WTC11 (cell line): ENCODE data around the gene MRPS34. TPM values are rescaled to one million over a fixed set of nuclear protein-coding genes. Genes with fewer than 3 reads are reported as not detected.

ENCODE experiments used
- ATAC-seq: fragments of 200-7000 bp; cut with Tn5 transposase; 2 replicates; pipeline ENCODE4 v1.10.0; 2021; ENCODE audit warnings: mild to moderate bottlenecking, moderate library complexity
- CTCF ChIA-PET: fragments of 300-600 bp; sonication (Branson Sonifier 250); formaldehyde crosslinking; loops from one replicate; lab custom pipeline; 2021; ENCODE audit warnings: antibody characterized with exemption; lab: Charles Lee
- POLR2A ChIA-PET: fragments of 350-600 bp; sonication (Branson Sonifier 250); formaldehyde crosslinking; loops from one replicate; lab custom pipeline; 2021; ENCODE audit warnings: antibody characterized with exemption; lab: Charles Lee
- DNase-seq: peaks from one replicate; pipeline ENCODE4 v3.0.0; 2021; ENCODE audit warnings: low spot score
- H3K27ac Mint-ChIP-seq: 2 replicates; pipeline ENCODE4 v1.8.0; 2021; ENCODE audit warnings: mixed read lengths
- H3K27me3 Mint-ChIP-seq: 2 replicates; pipeline ENCODE4 v1.8.0; 2021; ENCODE audit warnings: low read depth, mild to moderate bottlenecking, moderate library complexity, mixed read lengths
- H3K36me3 Mint-ChIP-seq: 2 replicates; pipeline ENCODE4 v1.8.0; 2021; ENCODE audit warnings: mixed read lengths
- H3K4me1 Mint-ChIP-seq: 2 replicates; pipeline ENCODE4 v1.8.0; 2022; ENCODE audit warnings: mixed read lengths
- H3K4me3 Mint-ChIP-seq: 2 replicates; pipeline ENCODE4 v1.8.0; 2021; ENCODE audit warnings: mild to moderate bottlenecking, moderate library complexity, mixed read lengths
- H3K9me3 Mint-ChIP-seq: 2 replicates; pipeline ENCODE4 v1.8.0; 2021; ENCODE audit warnings: mixed read lengths
- ATF3 ChIP-seq: sonication (generic); formaldehyde crosslinking; conservative IDR thresholded peaks from 2 replicates; pipeline ENCODE4 v1.8.1; 2022; ENCODE audit warnings: mild to moderate bottlenecking, missing genetic modification reagents
- CDX4 ChIP-seq: fragments of 250-450 bp; sonication (Bioruptor Pico); IDR thresholded peaks from 2 replicates; pipeline ENCODE4 v1.9.0; 2021; ENCODE audit warnings: moderate library complexity, mild to moderate bottlenecking, inconsistent platforms, borderline replicate concordance
- GTF2I ChIP-seq: fragments of 250-450 bp; sonication (Bioruptor Pico); conservative IDR thresholded peaks from 2 replicates; pipeline ENCODE4 v1.4.0; 2021; ENCODE audit warnings: mild to moderate bottlenecking
- IRF1 ChIP-seq: sonication (generic); formaldehyde crosslinking; IDR thresholded peaks from 2 replicates; pipeline ENCODE4 v1.8.0; 2023; ENCODE audit warnings: missing genetic modification reagents
- IRF2 ChIP-seq: sonication (generic); formaldehyde crosslinking; IDR thresholded peaks from 2 replicates; pipeline ENCODE4 v1.8.0; 2022; ENCODE audit warnings: low read depth, missing genetic modification reagents, borderline replicate concordance
- MAX ChIP-seq: sonication (generic); formaldehyde crosslinking; IDR thresholded peaks from 2 replicates; pipeline ENCODE4 v1.8.0; 2022; ENCODE audit warnings: mild to moderate bottlenecking, missing genetic modification reagents
- MLX ChIP-seq: sonication (generic); formaldehyde crosslinking; IDR thresholded peaks from 2 replicates; pipeline ENCODE4 v1.8.1; 2023; ENCODE audit warnings: mild to moderate bottlenecking, missing genetic modification reagents, moderate library complexity
- NR2C2 ChIP-seq: sonication (generic); formaldehyde crosslinking; IDR thresholded peaks from 2 replicates; pipeline ENCODE4 v1.8.0; 2022; ENCODE audit warnings: mild to moderate bottlenecking, missing genetic modification reagents
- PRRX2 ChIP-seq: fragments of 250-450 bp; sonication (Bioruptor Pico); IDR thresholded peaks from 2 replicates; pipeline ENCODE4 v1.8.0; 2021; ENCODE audit warnings: mild to moderate bottlenecking
- RORB ChIP-seq: fragments of 250-450 bp; sonication (Bioruptor Pico); IDR thresholded peaks from 2 replicates; pipeline ENCODE4 v1.9.0; 2021; ENCODE audit warnings: mild to moderate bottlenecking
- STAT6 ChIP-seq: sonication (generic); formaldehyde crosslinking; conservative IDR thresholded peaks from 2 replicates; pipeline ENCODE4 v1.8.1; 2023; ENCODE audit warnings: mild to moderate bottlenecking, low read depth, missing genetic modification reagents, moderate library complexity
- TEAD4 ChIP-seq: sonication (generic); formaldehyde crosslinking; IDR thresholded peaks from 2 replicates; pipeline ENCODE4 v1.8.0; 2022; ENCODE audit warnings: mild to moderate bottlenecking, missing genetic modification reagents
- ZBTB21 ChIP-seq: sonication (generic); formaldehyde crosslinking; IDR thresholded peaks from 2 replicates; pipeline ENCODE4 v1.8.1; 2023; ENCODE audit warnings: mild to moderate bottlenecking, missing genetic modification reagents, borderline replicate concordance
- ZNF219 ChIP-seq: sonication (generic); formaldehyde crosslinking; IDR thresholded peaks from 2 replicates; pipeline ENCODE4 v1.8.0; 2023; ENCODE audit warnings: missing genetic modification reagents, mild to moderate bottlenecking, borderline replicate concordance
- ZNF281 ChIP-seq: sonication (generic); formaldehyde crosslinking; IDR thresholded peaks from 2 replicates; pipeline ENCODE4 v1.8.0; 2023; ENCODE audit warnings: mild to moderate bottlenecking, missing genetic modification reagents
- ZNF317 ChIP-seq: sonication (generic); formaldehyde crosslinking; IDR thresholded peaks from 2 replicates; pipeline ENCODE4 v1.8.1; 2023; ENCODE audit warnings: low read depth, mild to moderate bottlenecking, moderate library complexity, missing genetic modification reagents, borderline replicate concordance
- ZNF423 ChIP-seq: fragments of 250-450 bp; sonication (Bioruptor Pico); IDR thresholded peaks from 2 replicates; pipeline ENCODE4 v2.1.2; 2022; ENCODE audit warnings: mild to moderate bottlenecking, moderate library complexity
- ZNF512 ChIP-seq: sonication (generic); formaldehyde crosslinking; IDR thresholded peaks from 2 replicates; pipeline ENCODE4 v1.8.1; 2022; ENCODE audit warnings: missing genetic modification reagents, borderline replicate concordance
- ZNF532 ChIP-seq: fragments of 250-450 bp; sonication (Bioruptor Pico); IDR thresholded peaks from 2 replicates; pipeline ENCODE4 v1.9.0; 2021; ENCODE audit warnings: mild to moderate bottlenecking, borderline replicate concordance
- ZSCAN18 ChIP-seq: fragments of 250-450 bp; sonication (Bioruptor Pico); IDR thresholded peaks from 2 replicates; pipeline ENCODE4 v2.1.2; 2022; ENCODE audit warnings: mild to moderate bottlenecking, moderate library complexity
- total RNA-seq: library from RNA; stranded (reverse); gene quantifications from 3 replicates; pipeline ENCODE4 v1.2.3, GENCODE V29; 2021

The MRPS34 gene
- total RNA-seq, 1 experiment from 2014 or later = 258 TPM

- no peaks in the 10 kb centered on the region for H3K27me3 Mint-ChIP-seq
- peaks cover 4% of the 10 kb centered on the region for H3K36me3 Mint-ChIP-seq
- ChIA-PET POLR2A (no interaction called here), CTCF (interaction anchor here (0.5 to 1.1 kb wide), 2 partner anchors 39 to 201 kb away, joined by 3 to 4 read pairs; partner anchors contain the start of gene MAPK8IP3)
- no peaks in the 10 kb centered on the region for H3K4me1 Mint-ChIP-seq
- H3K9me3 Mint-ChIP-seq = no peaks in the 10 kb centered on the region
- DNase-seq (no peak), ATAC-seq (no peak)
- TF ChIP-seq PRRX2 (CRISPR knock-in tag) (no peak), ZNF219 (CRISPR knock-in tag) (no peak), ZSCAN18 (CRISPR knock-in tag) (no peak), RORB (CRISPR knock-in tag) (no peak), ZNF532 (CRISPR knock-in tag) (no peak), STAT6 (no peak), ATF3 (CRISPR knock-in tag) (no peak), CDX4 (CRISPR knock-in tag) (no peak), ZNF423 (no peak), ZNF281 (no peak), NR2C2 (no peak), ZNF317 (CRISPR knock-in tag) (no peak), MLX (CRISPR knock-in tag) (no peak), IRF1 (CRISPR knock-in tag) (no peak), IRF2 (CRISPR knock-in tag) (no peak), ZNF512 (CRISPR knock-in tag) (no peak), MAX (CRISPR knock-in tag) (no peak), GTF2I (no peak), TEAD4 (CRISPR knock-in tag) (no peak), ZBTB21 (CRISPR knock-in tag) (no peak)
- H3K27ac Mint-ChIP-seq = no peak overlapping the region
- H3K4me3 Mint-ChIP-seq = no peak overlapping the region
These were observed 27.6 kb downstream of the MRPS34 start for GRCh38 chr16:1745181-1745899.
